ENCODE results near the gene FAM221A.

GRCh38 chr7:23653942-23654341, 26.1 kb upstream of the FAM221A start:
- TF ChIP-seq CTCF (IDR thresholded peaks at IDR 0.05), result no peak
- TF ChIP-seq EP300 (IDR thresholded peaks at IDR 0.05), result no peak
- no peak for TF ChIP-seq POLR2AphosphoS5 (IDR thresholded peaks at IDR 0.05)
- no peak for TF ChIP-seq POLR2A (IDR thresholded peaks at IDR 0.05)
